ENCODE measurements around the gene ETFDH.
"Not testable (repeated sequence)": the region's sequence is repeated elsewhere in the genome, so short reads cannot be mapped to it uniquely, and the experiment has no call there.

ETFDH gene

DNA sequence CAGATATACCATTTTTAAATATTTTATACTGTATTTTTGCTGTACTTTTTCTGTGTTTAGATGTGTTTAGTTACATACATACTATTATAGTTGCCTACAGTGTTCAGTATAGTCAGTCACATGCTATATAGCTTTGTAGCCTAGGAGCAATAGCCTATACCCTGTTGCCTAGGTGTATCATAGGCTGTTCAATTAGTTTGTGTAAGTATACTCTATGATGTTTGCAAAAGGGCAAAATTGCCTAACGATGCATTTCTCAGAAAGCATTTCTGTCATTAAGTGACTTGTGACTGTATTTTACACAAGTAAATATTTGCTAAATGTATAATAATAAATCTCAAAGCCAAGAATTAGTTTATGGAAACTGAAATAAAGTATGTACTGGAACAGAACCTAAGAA, 9.5 kb downstream of the ETFDH start:
- no peak for DNase-seq

GRCh38 chr4:158682066-158682465, 10.0 kb downstream of the ETFDH start:
- no peak for DNase-seq

DNA sequence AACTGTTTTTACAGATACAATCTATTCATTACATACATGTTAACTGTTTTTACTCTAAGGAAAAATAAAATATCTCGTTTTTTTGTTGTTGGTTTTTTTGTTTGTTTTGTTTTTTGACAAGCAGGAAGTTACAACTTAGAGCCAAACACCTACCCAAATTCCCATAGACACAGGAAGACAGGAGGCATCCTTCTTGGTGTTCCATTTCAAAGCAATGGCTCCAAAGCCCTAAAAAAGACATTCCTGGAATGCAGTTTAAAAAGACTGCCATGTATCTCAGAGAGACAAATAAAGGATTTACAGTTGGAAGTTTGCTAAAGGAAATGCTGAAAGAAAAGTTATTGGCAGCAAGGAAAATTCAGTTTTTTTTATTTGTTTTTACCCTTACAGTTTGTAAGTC, 16.7 kb downstream of the ETFDH start:
- DNase-seq = no peak

GRCh38 chr4:158704274-158704673, 32.2 kb downstream of the ETFDH start:
- DNase-seq = no peak

GRCh38 chr4:158710814-158711213, 38.7 kb downstream of the ETFDH start:
- DNase-seq = no peak

- DNase-seq = not testable (repeated sequence)
Observed at GRCh38 chr4:158712622-158713021, 40.5 kb downstream of the ETFDH start.

- DNase-seq = no peak
Observed at GRCh38 chr4:158714937-158715336, 42.8 kb downstream of the ETFDH start.

DNA sequence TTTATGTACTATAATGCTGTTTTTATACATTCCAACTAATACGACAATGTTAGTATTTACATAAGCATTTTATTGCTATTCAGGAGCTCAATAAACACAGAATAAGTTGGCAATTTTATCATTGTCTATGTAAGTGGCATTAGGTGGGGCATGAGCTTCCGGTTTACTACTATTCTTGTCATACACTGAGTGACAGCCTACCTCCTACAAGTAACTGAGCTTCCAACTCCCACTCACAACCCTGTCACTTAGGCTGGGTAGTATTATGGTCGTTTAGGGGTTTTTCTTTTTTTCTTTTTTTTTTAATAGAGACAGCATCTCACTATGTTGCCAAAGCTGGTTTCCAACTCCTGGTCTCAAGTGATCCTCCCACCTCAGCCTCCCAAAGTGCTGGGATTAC, 43.7 kb downstream of the ETFDH start:
- DNase-seq = no peak

GRCh38 chr4:158721680-158722079, 49.6 kb downstream of the ETFDH start:
- DNase-seq = no peak

GRCh38 chr4:158722291-158722916, 50.3 kb downstream of the ETFDH start:
- DNase-seq = no peak

- DNase-seq = peak; percentile 63
Observed at GRCh38 chr4:158722917-158723793, 51.1 kb downstream of the ETFDH start, which contains the start of gene PPID. Gene PPID, minus strand, starts transcription at chr4:158723396. Its CDS starts 108 bp downstream, at chr4:158723288.

- DNase-seq = no peak
Observed at GRCh38 chr4:158724637-158725036, 52.5 kb downstream of the ETFDH start.

GRCh38 chr4:158726633-158727032, 54.5 kb downstream of the ETFDH start:
- DNase-seq = no peak

- DNase-seq = no peak
Observed at GRCh38 chr4:158728236-158728635, 56.1 kb downstream of the ETFDH start.

- peak; percentile 2 for DNase-seq
Observed at GRCh38 chr4:158729716-158730559, 57.8 kb downstream of the ETFDH start.

GRCh38 chr4:158738866-158739265, 66.8 kb downstream of the ETFDH start:
- no peak for DNase-seq

- DNase-seq = no peak
Observed at GRCh38 chr4:158739600-158739999, 67.5 kb downstream of the ETFDH start.

DNA sequence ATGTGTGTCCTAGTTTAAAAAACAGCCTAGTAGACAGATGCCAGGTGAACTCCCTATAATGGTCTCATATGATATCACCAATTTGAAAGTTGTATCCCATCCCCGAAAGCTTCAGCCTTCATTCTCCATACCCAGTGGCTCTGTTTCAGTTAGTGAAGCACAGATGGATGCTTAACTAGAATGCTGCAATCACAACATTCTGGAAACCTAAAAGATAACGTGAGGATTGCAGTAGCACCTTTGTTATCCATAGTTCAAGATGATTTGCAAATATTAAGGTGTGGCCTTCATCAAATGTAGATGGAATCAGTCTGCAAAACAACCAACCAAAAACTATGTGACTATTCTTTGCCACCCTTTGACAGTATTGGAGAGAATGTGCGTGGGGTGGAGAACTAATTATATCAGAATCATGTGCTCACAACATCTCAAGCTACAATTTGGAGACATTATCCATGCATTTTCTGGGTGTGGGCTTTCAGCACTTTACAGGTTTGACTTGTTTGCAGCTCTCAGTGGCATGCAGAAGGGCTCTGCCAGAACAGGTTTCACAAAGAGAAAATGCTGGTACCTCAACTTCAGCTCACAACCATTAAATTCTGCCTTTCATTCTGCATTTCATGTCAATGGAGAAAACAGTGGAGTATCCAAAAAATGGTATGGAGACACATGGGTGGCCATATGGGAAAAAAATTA, 69.4 kb downstream of the ETFDH start:
- no peak for DNase-seq

DNA sequence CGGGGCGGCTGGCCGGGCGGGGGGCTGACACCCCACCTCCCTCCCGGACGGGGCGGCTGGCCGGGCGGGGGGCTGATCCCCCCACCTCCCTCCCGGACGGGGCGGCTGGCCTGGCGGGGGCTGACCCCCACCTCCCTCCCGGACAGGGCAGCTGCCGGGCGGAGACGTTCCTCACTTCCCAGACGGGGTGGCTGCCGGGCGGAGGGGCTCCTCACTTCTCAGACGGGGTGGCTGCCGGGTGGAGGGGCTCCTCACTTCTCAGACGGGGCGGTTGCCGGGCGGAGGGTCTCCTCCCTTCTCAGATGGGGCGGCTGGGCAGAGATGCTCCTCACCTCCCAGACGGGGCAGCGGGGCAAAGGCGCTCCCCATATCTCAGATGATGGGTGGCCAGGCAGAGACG, 74.4 kb downstream of the ETFDH start:
- DNase-seq = not testable (repeated sequence)

- no peak for DNase-seq
Observed at GRCh38 chr4:158750379-158750778, 78.3 kb downstream of the ETFDH start.

GRCh38 chr4:158754385-158755180, 82.5 kb downstream of the ETFDH start:
- DNase-seq = no peak

DNA sequence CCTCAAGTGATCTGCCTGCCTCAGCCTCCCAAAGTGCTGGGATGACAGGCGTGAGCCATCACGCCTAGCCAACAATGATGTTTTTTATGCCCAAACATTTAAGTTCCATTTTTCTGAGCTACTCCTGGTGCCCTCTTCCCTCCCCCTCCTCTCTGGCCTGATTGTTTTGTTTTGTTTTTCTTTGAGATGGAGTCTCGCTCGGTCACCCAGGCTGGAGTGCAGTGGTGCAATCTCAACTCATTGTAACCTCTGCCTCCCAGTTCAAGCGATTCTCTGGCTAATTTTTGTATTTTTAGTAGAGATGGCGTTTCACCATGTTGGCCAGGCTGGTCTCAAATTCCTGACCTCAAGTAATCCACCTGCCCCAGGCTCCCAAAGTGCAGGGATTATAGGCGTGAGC, 83.7 kb downstream of the ETFDH start:
- DNase-seq = not testable (repeated sequence)

Measured in NCI-H510A (cell line).